Measurements from ENCODE around the gene NUCKS1.
"Not testable (repeated sequence)": the region's sequence is repeated elsewhere in the genome, so short reads cannot be mapped to it uniquely, and the experiment has no call there.

Gene NUCKS1

GRCh38 chr1:205726619-205727125 is 23.3 kb downstream of the NUCKS1 start:
- DNase-seq, result no peak

- no peak for DNase-seq
Measured at GRCh38 chr1:205725514-205725913, 24.5 kb downstream of the NUCKS1 start.

GRCh38 chr1:205720740-205721139 is 29.2 kb downstream of the NUCKS1 start:
- not testable (repeated sequence) for DNase-seq

GRCh38 chr1:205719762-205720161 is 30.2 kb downstream of the NUCKS1 start:
- no peak for DNase-seq

GRCh38 chr1:205719015-205719414 is 31.0 kb downstream of the NUCKS1 start:
- no peak for DNase-seq

GRCh38 chr1:205716371-205717132 is 33.4 kb downstream of the NUCKS1 start:
- DNase-seq, result no peak

GRCh38 chr1:205715628-205716027 is 34.4 kb downstream of the NUCKS1 start:
- DNase-seq, result no peak

GRCh38 chr1:205714906-205715246 is 35.1 kb downstream of the NUCKS1 start:
- no peak for DNase-seq

- DNase-seq, result no peak
Measured at GRCh38 chr1:205714190-205714905, 35.6 kb downstream of the NUCKS1 start.

GRCh38 chr1:205711105-205712048 is 38.6 kb downstream of the NUCKS1 start:
- DNase-seq, result no peak

- DNase-seq, result no peak
Measured at GRCh38 chr1:205710201-205711062, 39.5 kb downstream of the NUCKS1 start.

- DNase-seq, result no peak
Measured at GRCh38 chr1:205709640-205710039, 40.3 kb downstream of the NUCKS1 start.

GRCh38 chr1:205709059-205709398 is 41.0 kb downstream of the NUCKS1 start:
- no peak for DNase-seq

GRCh38 chr1:205706601-205707502 is 43.1 kb downstream of the NUCKS1 start:
- DNase-seq, result no peak

- no peak for DNase-seq
Measured at GRCh38 chr1:205704903-205705302, 45.1 kb downstream of the NUCKS1 start.

- no peak for DNase-seq
Measured at GRCh38 chr1:205703072-205703471, 46.9 kb downstream of the NUCKS1 start.

GRCh38 chr1:205701891-205702290 is 48.1 kb downstream of the NUCKS1 start:
- DNase-seq, result no peak

- no peak for DNase-seq
Measured at GRCh38 chr1:205701420-205701819, 48.6 kb downstream of the NUCKS1 start.

- DNase-seq, result no peak
Measured at GRCh38 chr1:205700865-205701401, 49.0 kb downstream of the NUCKS1 start.

GRCh38 chr1:205699416-205699815 is 50.6 kb downstream of the NUCKS1 start:
- no peak for DNase-seq

- DNase-seq, result no peak
Measured at GRCh38 chr1:205698921-205699320, 51.1 kb downstream of the NUCKS1 start.
